Measurements from ENCODE around the gene CDK16. TPM values are rescaled to one million over a fixed set of nuclear protein-coding genes. Genes with fewer than 3 reads are reported as not detected.

Gene CDK16
- total and polyA plus RNA-seq, 9 of the 15 experiments (the other 6 are each of a cell fraction or from before 2014, with no cell fraction given) = 3.9 to 104 (median 57.5) TPM

DNA sequence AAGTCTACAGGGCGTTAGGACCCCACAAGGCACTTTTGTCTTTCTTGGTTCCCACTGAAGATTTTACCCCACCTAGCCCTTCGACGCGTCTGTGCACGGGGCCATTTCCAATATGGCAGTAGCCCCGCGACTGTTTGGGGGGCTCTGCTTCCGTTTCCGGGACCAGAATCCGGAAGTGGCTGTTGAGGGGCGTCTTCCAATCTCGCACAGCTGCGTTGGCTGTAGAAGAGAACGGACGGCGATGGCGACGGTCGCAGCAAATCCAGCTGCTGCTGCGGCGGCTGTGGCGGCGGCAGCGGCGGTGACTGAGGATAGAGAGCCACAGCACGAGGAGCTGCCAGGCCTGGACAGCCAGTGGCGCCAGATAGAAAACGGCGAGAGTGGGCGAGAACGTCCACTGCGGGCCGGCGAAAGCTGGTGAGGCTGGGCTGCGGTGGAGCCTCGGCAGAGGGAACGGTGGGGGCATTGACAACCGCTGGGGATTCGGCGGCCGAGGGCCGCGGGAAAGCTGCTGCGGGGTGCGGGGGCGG, 14.4 kb downstream of the CDK16 start, which contains the start of gene USP11 (continued):
- TF ChIP-seq, protein P1, sequence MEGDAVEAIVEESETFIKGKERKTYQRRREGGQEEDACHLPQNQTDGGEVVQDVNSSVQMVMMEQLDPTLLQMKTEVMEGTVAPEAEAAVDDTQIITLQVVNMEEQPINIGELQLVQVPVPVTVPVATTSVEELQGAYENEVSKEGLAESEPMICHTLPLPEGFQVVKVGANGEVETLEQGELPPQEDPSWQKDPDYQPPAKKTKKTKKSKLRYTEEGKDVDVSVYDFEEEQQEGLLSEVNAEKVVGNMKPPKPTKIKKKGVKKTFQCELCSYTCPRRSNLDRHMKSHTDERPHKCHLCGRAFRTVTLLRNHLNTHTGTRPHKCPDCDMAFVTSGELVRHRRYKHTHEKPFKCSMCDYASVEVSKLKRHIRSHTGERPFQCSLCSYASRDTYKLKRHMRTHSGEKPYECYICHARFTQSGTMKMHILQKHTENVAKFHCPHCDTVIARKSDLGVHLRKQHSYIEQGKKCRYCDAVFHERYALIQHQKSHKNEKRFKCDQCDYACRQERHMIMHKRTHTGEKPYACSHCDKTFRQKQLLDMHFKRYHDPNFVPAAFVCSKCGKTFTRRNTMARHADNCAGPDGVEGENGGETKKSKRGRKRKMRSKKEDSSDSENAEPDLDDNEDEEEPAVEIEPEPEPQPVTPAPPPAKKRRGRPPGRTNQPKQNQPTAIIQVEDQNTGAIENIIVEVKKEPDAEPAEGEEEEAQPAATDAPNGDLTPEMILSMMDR (IDR thresholded peaks at IDR 0.05 in 2 of 3, conservative IDR thresholded peaks at IDR 0.05 in 1 of 3; ENCODE audit: insufficient read depth in 2 of 3, low read depth in 1 of 3, low read length in 3 of 3) = no peak
- TF ChIP-seq, protein P2, sequence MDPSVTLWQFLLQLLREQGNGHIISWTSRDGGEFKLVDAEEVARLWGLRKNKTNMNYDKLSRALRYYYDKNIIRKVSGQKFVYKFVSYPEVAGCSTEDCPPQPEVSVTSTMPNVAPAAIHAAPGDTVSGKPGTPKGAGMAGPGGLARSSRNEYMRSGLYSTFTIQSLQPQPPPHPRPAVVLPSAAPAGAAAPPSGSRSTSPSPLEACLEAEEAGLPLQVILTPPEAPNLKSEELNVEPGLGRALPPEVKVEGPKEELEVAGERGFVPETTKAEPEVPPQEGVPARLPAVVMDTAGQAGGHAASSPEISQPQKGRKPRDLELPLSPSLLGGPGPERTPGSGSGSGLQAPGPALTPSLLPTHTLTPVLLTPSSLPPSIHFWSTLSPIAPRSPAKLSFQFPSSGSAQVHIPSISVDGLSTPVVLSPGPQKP (CRISPR knock-in tag; IDR thresholded peaks at IDR 0.05) = no peak
- no peak for TF ChIP-seq RBM39 (optimal IDR thresholded peaks at IDR 0.05; ENCODE audit: low read depth, low read length)
- no peak for TF ChIP-seq MAFF (IDR thresholded peaks at IDR 0.05; ENCODE audit: low read length)
- TF ChIP-seq KLF10 (CRISPR knock-in tag; IDR thresholded peaks at IDR 0.05) = no peak
- no peak for TF ChIP-seq KLF6 (CRISPR knock-in tag; IDR thresholded peaks at IDR 0.05; ENCODE audit: borderline replicate concordance)
- no peak for TF ChIP-seq HIVEP1 (CRISPR knock-in tag; IDR thresholded peaks at IDR 0.05)
- TF ChIP-seq, protein P3, sequence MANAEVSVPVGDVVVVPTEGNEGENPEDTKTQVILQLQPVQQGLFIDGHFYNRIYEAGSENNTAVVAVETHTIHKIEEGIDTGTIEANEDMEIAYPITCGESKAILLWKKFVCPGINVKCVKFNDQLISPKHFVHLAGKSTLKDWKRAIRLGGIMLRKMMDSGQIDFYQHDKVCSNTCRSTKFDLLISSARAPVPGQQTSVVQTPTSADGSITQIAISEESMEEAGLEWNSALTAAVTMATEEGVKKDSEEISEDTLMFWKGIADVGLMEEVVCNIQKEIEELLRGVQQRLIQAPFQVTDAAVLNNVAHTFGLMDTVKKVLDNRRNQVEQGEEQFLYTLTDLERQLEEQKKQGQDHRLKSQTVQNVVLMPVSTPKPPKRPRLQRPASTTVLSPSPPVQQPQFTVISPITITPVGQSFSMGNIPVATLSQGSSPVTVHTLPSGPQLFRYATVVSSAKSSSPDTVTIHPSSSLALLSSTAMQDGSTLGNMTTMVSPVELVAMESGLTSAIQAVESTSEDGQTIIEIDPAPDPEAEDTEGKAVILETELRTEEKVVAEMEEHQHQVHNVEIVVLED (CRISPR knock-in tag; IDR thresholded peaks at IDR 0.05) = no peak
- no peak for TF ChIP-seq ZNF408 (CRISPR knock-in tag; IDR thresholded peaks at IDR 0.05; ENCODE audit: low read depth)
- no peak for TF ChIP-seq FUS (optimal IDR thresholded peaks at IDR 0.05; ENCODE audit: low read depth, low read length)
- TF ChIP-seq, protein P4, sequence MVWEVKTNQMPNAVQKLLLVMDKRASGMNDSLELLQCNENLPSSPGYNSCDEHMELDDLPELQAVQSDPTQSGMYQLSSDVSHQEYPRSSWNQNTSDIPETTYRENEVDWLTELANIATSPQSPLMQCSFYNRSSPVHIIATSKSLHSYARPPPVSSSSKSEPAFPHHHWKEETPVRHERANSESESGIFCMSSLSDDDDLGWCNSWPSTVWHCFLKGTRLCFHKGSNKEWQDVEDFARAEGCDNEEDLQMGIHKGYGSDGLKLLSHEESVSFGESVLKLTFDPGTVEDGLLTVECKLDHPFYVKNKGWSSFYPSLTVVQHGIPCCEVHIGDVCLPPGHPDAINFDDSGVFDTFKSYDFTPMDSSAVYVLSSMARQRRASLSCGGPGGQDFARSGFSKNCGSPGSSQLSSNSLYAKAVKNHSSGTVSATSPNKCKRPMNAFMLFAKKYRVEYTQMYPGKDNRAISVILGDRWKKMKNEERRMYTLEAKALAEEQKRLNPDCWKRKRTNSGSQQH (CRISPR knock-in tag; IDR thresholded peaks at IDR 0.05) = no peak
- peak; percentile 68 for TF ChIP-seq EP400 (IDR thresholded peaks at IDR 0.05)
- TF ChIP-seq, protein P5, sequence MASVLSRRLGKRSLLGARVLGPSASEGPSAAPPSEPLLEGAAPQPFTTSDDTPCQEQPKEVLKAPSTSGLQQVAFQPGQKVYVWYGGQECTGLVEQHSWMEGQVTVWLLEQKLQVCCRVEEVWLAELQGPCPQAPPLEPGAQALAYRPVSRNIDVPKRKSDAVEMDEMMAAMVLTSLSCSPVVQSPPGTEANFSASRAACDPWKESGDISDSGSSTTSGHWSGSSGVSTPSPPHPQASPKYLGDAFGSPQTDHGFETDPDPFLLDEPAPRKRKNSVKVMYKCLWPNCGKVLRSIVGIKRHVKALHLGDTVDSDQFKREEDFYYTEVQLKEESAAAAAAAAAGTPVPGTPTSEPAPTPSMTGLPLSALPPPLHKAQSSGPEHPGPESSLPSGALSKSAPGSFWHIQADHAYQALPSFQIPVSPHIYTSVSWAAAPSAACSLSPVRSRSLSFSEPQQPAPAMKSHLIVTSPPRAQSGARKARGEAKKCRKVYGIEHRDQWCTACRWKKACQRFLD (CRISPR knock-in tag; IDR thresholded peaks at IDR 0.05) = no peak
- TF ChIP-seq U2AF1 (optimal IDR thresholded peaks at IDR 0.05; ENCODE audit: low read depth, low read length) = no peak
- no peak for TF ChIP-seq HDAC3 (IDR thresholded peaks at IDR 0.05; ENCODE audit: borderline replicate concordance, partially characterized antibody)
- TF ChIP-seq RAD21 (CRISPR knock-in tag; conservative IDR thresholded peaks at IDR 0.05 in 1 of 2, IDR thresholded peaks at IDR 0.05 in 1 of 2) = no peak
- no peak for TF ChIP-seq GABPB2 (CRISPR knock-in tag; conservative IDR thresholded peaks at IDR 0.05)
- TF ChIP-seq ZBTB17 (CRISPR knock-in tag; IDR thresholded peaks at IDR 0.05) = no peak
